ENCODE data around the gene FOXS1. TPM values are rescaled to one million over a fixed set of nuclear protein-coding genes. Genes with fewer than 3 reads are reported as not detected.
A peak's percentile ranks its signal among the peaks of the same experiment; 100 is the strongest.

Gene FOXS1
- total and polyA plus RNA-seq, 8 donors: 0.16 to 1.7 (median 0.85) TPM; not detected in 2

GRCh38 chr20:31835977-31836852 lies 9.2 kb downstream of the FOXS1 start:
- Histone ChIP-seq H3K4me3 (no peak overlapping the region), H3K27ac (no peak overlapping the region), H3K36me3 (no peaks in the 10 kb centered on the region), H3K4me1 (no peaks in the 10 kb centered on the region), H3K9me3 (no peaks in the 10 kb centered on the region), H3K27me3 (no peaks in the 10 kb centered on the region)
- ATAC-seq (peak; percentile 58 to 83 (median 71)), FAIRE-seq (no peak), DNase-seq (peak in 5 of 6 donors; percentile 28 to 65 (median 53))
- 59 to 64% methylated on average over 14 of the region's 14 CpGs for WGBS, 2 donors
- intact Hi-C loops (cut with DNase I): no loop called here
- TF ChIP-seq CTCF (IDR thresholded peaks at IDR 0.05): no peak

DNA sequence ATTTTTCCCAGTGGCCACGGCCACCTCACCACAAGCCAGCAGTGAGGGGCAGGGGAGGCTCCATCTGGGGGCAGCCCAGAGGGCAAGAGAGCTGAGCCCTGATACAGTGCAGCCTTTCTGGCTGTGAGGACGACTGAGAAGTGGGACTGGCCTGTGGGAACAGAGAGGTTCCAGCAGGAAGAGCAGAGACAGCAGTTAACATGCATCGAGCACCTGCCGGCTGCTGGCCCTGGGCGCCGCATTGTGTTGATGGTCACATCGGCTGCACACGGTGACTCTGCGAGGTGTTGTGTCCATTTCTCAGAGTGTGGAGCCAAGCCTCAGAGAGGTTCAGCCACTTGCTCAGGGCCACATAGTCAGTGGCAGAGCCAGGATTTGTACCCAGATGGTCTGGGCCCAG lies 9.8 kb downstream of the FOXS1 start:
- no peaks in the 10 kb centered on the region for H3K36me3 ChIP-seq
- FAIRE-seq: no peak
- H3K27me3 ChIP-seq: no peaks in the 10 kb centered on the region
- no peak overlapping the region for H3K27ac ChIP-seq
- no peak for DNase-seq
- no peak for TF ChIP-seq CTCF (IDR thresholded peaks at IDR 0.05)
- intact Hi-C loops (cut with DNase I): no loop called here
- H3K9me3 ChIP-seq: no peaks in the 10 kb centered on the region
- 86 to 89% methylated on average over 9 of the region's 9 CpGs for WGBS, 2 donors
- no peaks in the 10 kb centered on the region for H3K4me1 ChIP-seq
- no peak overlapping the region for H3K4me3 ChIP-seq
- no peak for ATAC-seq

DNA sequence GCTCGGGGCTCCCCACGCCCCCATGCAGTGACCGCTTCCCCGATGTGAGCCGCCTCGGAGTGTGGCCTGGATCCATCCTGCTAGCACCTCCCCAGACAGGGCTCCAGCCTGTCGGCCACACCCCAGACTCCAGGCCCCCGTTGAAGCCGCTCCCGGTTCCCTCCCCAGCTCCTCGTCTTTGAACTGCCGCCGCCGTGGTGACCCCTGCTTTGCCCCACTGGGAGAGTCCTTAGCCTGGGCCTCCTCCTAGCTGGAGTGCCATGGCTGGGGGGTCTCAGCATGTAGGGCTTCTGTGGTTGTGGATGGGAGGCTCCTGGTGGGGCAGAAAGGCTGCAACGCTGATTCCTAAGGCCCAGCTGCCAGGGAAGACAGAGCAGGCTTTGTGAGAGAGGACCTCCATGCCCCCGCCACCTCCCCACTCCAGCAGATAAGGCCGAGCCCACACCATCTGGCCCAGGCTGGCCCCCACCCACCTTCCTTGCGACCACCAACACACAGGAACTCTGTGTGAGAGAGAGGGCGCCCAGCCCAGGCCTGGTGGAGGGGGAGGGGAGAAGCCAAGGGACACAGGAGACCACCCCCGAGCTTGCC lies 11.4 kb downstream of the FOXS1 start:
- Histone ChIP-seq H3K4me1 (no peaks in the 10 kb centered on the region), H3K36me3 (no peaks in the 10 kb centered on the region), H3K4me3 (no peak overlapping the region), H3K9me3 (no peaks in the 10 kb centered on the region), H3K27ac (no peak overlapping the region), H3K27me3 (no peaks in the 10 kb centered on the region)
- intact Hi-C loops (cut with DNase I): no loop called here
- WGBS, 2 donors: 80 to 85% methylated on average over 17 to 20 of the region's 20 CpGs
- TF ChIP-seq CTCF (IDR thresholded peaks at IDR 0.05): no peak
- ATAC-seq: no peak
- peak in 1 of 6 donors; percentile 71 for DNase-seq
- no peak for FAIRE-seq

- H3K27ac ChIP-seq: no peak overlapping the region
- no peaks in the 10 kb centered on the region for H3K9me3 ChIP-seq
- TF ChIP-seq CTCF (IDR thresholded peaks at IDR 0.05): peak; percentile 73 to 83 (median 80)
- FAIRE-seq (no peak), DNase-seq (peak in 4 of 6 donors; percentile 62 to 86 (median 72)), ATAC-seq (peak; percentile 33 to 73 (median 64))
- no peaks in the 10 kb centered on the region for H3K36me3 ChIP-seq
- WGBS, 2 donors: 56 to 63% methylated on average over 14 of the region's 14 CpGs
- H3K4me1 ChIP-seq: no peaks in the 10 kb centered on the region
- no peak overlapping the region for H3K4me3 ChIP-seq
- intact Hi-C loops (cut with DNase I): no loop called here
- no peaks in the 10 kb centered on the region for H3K27me3 ChIP-seq
These were observed 12.1 kb downstream of the FOXS1 start for GRCh38 chr20:31833130-31833930.
